ENCODE measurements around the gene YWHAB.

GRCh38 chr20:44849703-44850102, 35.8 kb upstream of the YWHAB start:
- TF ChIP-seq CTCF (IDR thresholded peaks at IDR 0.05; ENCODE audit: low read length): no peak
- TF ChIP-seq EZH2 (optimal IDR thresholded peaks at IDR 0.05; ENCODE audit: low read depth, low read length): no peak

Data from MM.1S (cell line).